HG02571 (cell line): ENCODE results near the gene FLNC.

ENCODE experiments used
- ATAC-seq: cut with Tn5 transposase; IDR thresholded peaks from one replicate; pipeline ENCODE4 v1.9.1; 2021; ENCODE audit warnings: mild to moderate bottlenecking, moderate library complexity; ENCODE audit not compliant: unreplicated experiment

The FLNC gene

DNA sequence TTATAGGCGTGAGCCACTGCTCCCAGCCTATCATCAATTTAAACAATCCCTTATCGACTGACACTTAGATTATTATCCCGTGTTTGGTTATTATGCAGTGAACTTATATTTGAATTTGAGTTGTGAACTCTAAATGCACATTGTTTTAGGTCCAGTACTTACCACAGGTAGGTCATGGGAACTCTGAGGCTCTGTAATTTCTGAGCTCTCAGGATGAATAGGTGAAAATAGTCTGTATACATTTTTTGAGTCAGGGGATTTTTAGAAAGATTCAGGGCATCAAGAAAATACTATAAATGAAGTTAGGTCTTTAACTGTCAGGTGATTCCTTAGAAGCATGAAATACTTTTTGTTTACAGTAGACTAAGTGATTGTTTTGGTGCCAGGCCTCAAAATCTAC is 29.6 kb upstream of the FLNC start:
- ATAC-seq = no peak

DNA sequence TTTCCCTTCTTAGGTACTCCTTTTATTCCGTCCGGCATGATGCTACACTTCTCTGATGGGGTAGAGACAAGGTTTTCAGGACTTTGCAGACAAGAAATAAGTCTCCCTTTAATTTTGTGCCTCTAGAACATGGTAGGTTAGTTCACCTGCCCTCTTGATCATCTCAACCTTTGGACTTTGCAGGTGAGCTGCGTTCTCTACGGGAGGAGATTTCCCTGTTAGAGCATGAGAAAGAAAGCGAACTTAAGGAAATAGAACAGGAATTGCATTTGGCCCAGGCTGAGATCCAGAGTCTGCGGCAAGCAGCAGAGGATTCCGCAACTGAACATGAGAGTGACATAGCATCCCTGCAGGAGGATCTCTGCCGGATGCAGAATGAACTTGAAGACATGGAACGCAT is 29.2 kb upstream of the FLNC start:
- ATAC-seq = no peak

DNA sequence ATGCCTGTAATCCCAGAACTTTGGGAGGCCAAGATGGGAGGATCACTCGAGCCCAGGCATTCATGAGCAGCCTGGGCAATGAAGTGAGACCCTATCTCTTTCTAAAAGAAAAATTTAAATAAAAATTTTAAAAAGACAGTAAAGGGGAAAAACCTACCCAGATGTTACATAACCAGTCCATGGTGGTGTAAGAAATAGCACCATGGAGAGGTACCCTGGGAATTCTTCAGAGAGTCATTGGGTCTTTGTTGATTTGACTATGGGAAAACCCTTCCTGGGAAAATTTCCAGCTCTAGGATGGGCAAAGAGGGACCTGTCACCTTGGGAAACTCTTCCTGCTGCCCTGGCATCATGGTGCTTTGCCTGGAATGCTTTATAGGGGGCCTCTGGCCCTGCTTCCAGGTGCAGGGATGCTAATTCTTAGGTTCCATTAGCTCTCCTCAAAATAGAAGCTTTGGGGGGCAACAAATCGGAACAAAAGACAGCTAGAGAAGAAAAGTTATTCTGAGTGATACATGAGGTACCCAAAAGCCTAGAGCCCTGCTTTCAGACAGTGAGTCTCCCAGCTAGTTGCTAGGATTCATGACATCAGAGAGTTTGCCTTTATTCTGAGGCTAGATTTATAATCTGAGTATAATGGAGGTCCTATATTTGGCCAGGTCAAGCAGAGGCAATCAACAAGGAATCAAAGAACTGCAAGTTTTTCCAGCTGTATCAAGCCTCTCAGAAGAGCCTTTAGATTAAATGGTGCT is 28.4 kb upstream of the FLNC start:
- ATAC-seq = no peak

DNA sequence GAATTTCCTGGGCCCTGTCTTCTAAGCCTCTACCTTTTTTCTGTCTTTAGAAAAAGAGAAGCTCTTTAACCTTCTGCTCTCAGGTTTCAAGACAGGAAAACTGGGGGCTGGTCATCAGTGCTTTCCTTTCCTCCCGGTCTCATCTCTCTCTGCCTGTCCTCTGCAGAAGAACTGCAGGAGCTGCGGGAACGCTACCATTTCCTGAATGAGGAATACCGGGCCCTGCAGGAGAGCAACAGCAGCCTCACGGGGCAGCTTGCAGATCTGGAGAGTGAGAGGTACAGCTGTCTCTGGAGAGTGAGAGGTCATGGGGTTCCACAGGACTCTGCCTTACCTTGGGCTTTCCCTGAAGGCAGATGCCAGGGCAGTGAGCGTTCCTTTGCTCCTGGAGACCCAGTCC is 25.7 kb upstream of the FLNC start:
- ATAC-seq = no peak

DNA sequence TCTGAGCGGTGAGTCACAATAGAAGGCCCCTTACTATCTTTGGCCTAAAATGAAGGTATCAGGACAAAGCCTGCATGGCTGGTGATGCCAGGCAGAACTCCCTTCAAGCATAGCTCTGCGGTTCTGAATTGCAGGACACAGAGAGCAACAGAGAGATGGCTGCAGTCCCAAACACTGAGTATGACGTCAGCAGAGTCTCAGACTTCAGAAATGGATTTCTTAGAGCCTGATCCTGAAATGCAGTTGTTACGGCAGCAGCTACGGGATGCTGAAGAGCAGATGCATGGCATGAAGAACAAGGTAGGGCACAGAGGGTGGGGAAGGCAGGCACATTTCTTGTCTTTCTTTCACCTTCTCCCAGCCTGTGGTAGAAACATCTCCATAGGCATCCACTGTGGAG is 25.0 kb upstream of the FLNC start:
- ATAC-seq = no peak

DNA sequence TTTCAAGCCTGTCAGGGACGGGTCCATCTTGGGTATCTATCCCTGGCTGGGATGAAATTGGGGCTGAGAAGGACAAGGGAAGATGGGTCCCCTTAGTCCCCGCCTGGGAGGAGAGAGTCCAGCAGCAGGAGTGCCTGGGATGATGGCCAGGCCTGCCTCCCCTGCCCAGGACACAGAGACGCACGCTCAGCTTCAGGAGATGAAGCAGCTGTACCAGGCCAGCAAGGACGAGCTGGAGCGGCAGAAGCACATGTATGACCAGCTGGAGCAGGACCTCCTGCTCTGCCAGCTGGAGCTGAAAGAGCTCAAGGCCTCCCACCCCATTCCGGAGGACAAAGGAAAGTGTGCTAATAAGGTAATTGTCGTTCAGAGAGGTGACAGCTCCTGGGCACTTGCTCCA is 23.0 kb upstream of the FLNC start:
- no peak for ATAC-seq

DNA sequence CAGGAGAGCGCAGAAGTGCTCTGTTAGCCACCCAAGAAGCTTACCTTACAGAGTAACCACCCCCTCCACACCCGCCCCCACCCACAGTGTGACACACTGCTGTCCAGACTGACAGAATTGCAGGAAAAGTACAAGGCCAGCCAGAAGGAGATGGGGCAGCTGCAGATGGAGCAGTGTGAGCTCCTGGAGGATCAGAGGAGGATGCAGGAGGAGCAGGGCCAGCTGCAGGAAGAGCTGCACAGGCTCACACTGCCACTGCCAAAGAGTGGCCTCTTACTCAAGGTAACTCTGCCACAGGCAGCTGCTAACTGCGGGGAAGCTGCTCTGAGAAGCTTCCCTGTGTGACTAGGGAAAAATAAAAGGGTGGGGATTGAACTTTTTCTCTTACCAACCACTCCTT is 20.8 kb upstream of the FLNC start:
- no peak for ATAC-seq

DNA sequence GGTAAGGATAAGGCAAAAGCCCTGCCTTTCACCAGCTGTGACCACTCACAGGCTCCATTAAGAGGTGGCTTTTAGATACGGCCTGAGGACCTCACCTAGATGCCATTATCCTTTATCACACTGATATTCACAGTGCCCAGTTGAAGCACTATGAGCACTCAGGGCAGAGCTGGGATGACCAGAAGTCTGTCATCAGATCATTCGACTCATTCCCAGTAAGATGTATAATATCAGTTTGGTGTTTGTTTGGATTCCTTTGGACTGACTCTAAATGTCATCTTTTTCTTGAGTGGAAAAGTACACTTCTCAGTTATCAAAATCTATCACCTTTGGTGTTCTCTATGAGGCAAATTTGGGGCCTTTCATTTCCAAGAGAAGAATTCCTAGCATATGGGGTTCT is 19.7 kb upstream of the FLNC start:
- ATAC-seq = no peak

DNA sequence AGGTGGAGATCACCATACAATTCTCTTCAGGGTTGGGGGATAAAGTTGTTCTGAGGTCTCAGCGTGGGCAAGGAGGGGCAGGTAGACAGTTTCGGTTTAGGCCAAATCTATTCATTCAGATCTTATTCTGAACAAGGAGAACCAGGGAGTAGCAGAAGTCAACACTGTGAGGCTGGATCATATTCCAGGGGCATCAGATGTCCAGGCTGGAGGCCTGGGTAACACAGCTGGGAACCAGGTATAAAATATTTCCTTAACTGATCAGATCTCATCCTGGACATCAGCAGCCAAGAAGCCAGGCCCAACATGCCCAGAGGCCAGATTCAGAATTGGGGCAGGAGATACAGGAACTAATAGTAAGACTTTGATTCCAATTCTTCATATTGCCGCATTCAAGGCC is 19.2 kb upstream of the FLNC start:
- no peak for ATAC-seq

DNA sequence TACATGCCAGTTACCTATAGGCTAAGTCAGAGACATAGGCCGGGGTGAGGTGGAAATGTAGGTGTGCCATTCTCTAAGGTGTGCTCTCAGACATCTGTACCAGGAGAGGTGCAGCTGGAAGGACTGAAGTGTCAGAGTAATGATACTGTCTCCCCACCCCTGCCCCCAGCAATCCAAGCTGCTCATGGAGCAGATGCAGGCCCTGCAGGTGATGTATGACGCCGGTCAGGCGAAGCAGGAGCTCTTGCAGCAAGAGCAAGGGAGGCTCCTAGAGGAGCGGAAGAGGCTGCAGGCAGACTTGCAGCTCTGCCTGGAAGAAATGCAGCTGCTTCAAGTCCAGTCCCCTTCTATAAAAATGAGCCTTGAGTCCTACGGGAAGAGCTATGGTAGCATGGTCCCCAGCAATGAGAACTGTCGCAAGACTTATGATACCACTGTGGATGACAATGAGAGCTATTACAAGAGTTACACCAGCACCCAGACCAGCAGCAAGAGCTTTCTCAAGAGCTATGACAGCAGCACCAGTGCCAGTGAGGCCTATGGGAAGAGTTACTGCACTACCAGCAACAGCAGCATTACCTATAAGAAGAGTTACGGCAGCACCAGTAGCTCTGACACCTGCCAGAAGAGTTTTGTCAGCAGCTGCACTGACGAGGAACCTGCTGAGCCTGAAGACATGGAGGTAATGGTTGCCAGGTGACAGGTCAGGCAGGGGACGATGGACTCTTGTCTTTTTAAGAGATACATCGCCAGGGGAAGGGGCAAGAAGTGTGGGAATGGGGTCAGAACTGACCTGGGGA is 18.4 kb upstream of the FLNC start:
- no peak for ATAC-seq

DNA sequence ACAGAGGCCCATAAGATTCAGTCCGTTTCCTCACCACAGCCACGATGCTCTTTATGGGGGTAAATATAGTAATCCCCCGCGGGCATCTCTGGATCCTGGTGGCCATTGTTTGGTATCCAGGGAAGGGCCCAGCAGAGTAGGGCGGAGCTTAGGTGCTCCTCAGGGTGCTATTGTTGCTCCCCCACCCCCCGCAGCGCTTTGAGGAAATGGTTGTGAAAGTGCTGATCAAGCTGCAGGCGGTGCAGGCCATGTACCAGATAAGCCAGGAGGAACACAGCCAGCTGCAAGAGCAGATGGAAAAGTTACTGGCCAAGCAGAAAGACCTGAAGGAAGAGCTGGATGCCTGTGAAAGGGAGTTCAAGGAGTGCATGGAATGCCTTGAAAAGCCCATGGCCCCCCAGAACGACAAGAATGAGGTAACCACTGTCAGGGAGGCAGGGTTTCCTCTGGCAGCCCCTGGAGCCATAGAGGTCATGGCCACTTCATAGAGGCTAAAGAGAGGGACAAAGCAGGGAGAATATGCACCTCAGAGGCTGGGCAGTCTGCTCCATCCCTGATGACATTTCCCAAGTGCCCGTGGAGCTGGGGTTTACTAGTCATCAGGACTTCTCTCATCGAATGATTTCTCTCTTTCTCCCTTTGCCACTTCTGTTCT is 17.6 kb upstream of the FLNC start:
- no peak for ATAC-seq

DNA sequence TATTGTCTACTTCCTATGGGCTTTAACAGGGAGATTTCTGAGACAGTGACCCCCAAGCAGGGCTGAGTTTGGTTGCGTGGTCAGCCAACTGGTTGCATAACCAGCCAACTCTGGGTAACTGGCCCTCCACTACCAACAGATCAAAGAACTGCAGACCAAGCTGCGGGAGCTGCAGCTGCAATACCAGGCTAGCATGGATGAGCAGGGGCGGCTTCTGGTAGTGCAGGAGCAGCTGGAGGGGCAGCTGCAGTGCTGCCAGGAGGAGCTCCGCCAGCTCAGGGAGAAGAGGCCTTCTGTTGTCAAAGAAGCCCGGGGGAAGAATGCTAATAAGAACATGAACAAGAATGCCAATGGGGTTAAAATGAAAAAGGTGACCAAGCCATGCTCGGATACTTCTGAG is 15.7 kb upstream of the FLNC start:
- ATAC-seq = no peak

DNA sequence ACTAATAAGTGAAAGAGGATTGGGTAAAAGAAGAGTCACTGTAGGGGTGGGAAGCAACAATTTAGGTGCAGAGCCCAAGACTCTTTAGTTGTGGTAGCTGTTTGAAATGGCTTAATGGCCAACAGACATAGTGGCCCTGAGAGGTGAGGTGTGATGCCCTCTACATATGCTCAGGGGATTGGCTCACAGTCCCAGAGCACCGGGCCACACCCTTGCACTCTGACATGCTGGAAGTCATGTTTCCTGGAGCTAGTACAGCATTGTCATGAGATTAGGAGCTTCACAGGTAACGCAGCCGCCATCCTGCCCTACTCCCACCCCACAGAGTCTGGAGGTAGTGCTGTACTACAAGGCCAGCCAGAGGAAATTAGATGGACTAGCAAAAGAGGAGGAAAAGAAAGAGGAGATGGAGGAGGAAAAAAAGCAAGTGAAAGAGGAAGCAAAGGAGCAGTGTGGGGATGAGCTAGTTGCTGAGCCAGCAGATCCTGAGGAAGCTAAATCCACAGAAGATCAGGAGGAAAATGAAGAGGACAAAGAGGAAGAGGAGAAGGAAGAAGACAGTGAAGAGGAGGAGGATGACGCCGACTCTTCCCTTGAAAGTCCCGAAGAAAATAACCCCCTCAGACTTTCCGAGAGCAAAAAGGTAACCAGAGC is 14.8 kb upstream of the FLNC start:
- ATAC-seq = no peak

DNA sequence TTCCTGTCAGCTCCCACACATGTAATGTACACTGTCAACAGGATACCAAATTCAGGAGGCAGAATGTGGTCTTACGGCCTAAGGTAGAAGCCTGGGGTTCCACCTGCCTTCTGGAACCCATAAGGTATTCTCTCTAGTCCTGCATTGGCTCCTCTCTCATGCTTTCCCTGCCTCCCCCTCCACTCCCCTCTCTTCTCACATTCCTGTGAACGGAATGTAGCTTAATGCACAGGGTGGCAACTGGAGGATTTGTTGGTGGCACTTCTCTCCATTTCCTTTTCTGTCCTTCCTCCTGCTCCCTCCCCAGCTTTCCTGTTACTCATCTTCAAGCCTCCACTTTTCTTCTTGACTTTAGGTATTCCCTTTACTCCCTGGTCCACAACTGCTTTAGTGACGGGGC is 11.5 kb upstream of the FLNC start:
- no peak for ATAC-seq

DNA sequence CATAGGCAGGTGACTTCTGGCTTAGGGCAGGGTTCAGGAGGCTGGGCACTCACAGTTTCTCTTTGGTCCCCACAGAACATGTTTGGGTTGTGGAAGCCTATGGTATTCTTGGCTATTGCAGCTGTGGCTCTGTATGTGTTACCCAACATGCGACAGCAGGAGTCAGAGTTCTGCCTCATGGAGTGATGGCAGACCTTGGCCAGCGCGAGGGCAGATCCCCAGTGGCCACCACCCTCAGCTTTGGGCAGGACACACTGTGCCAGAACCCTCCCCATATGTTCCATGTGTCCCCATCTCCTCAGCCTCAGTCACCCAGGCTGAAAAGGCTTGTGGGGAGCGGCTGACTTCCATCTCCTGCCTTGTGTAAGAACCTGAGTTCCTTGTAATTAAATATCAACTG is 8.5 kb upstream of the FLNC start:
- no peak for ATAC-seq

DNA sequence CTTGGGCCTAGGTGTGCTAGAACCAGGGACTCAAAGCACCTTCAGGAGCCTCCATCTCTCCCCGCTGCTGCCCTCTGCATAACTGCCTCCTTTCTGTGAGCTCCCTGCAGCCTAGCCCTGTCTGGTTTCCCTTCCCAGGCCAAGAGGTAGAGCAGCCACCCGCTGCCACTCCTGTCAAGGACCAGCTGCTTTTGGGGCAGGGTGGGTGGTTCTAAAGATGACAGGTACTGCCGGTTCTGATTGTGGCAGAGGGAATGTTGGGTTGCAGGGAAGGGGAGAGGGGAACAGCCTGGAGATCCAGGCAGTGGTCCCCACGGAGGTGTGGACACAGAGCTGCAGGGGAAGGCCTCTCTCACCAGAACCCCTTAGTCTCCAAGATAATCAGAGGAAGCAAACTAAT is 3.7 kb upstream of the FLNC start:
- ATAC-seq = no peak

DNA sequence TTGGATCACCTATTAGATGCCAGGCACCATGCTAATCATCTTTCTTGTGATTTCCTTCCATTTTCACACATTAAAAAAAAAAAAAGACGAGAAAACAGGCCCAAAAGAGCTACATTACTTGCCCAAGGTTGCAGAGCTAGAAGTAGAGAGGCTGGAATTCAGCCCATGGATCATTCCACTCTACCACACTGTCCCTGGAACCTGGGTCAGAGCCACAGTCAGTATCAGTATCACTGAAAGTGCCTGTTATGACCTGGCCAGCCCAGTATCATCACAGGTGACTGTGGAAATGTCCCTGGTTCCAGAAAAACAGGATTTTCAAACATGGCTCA is 3.3 kb upstream of the FLNC start:
- no peak for ATAC-seq

DNA sequence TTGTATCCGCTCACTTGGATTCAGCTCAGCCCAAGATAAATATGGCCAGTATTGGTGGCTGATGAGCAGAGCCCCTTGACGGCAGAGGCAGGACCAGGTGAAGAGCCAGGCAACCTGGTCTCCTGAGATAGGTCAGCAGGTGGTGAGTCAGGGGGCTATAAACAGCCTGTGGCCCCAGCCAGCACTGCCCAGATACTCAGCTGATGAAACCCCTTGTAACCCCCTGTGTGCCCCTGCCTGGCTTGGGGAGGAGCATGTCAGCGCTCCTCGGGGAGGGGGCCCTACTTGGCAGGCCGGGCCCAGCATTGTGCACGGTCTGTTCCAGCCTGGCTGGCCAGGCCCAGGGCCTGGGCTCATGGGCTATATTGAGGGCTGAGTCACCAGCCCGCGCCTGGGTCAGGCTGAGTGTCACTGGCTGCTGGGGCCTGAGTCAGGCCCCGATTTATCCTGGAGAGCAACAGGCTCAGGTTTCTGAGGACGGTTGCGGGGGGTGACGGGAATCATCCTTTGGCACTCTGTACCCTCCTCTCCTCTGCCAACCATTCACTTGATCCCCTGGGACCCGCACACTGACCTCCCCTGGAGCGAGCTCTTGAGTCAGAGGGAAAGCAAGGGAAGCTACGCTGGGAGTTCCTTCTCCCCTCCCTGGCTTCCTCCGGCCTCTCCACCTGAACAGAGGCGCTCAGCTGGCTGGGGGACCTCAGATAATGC is 2.8 kb upstream of the FLNC start:
- no peak for ATAC-seq

DNA sequence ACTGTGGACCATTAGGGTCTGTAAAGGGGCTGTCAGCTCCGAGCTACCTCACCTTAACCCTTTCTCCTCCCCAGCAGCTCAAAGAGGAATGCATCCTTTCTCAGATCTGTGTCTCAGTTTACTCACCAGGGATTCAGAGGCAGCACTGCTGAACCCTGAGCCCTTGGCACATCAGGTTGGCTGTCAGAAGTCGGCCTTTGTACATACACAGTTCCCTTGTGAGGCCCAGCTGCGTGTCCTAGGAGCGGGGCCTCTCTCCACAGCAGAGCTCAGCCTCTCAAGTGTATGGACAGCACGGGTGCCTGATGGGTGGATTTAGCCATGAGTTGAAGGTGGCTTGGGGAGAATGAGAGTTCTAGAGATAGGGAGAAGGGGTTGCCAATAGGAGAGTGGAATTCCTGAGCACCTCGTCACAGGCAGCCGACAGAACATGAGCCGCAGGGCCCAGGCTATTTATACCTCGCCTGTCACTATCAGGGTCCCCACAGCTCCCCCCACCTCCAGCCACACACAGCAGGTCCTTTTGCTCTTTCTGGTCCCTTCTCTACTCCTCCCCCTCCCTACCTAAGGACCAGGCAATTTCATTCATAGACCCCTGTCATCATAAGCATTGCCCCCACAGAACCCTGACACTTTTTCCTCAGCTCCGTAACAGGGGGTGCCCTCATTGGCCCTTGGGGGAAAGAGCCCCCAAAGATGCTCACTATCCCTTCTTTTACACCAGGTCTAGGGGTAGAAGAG is 2.1 kb upstream of the FLNC start:
- no peak for ATAC-seq

DNA sequence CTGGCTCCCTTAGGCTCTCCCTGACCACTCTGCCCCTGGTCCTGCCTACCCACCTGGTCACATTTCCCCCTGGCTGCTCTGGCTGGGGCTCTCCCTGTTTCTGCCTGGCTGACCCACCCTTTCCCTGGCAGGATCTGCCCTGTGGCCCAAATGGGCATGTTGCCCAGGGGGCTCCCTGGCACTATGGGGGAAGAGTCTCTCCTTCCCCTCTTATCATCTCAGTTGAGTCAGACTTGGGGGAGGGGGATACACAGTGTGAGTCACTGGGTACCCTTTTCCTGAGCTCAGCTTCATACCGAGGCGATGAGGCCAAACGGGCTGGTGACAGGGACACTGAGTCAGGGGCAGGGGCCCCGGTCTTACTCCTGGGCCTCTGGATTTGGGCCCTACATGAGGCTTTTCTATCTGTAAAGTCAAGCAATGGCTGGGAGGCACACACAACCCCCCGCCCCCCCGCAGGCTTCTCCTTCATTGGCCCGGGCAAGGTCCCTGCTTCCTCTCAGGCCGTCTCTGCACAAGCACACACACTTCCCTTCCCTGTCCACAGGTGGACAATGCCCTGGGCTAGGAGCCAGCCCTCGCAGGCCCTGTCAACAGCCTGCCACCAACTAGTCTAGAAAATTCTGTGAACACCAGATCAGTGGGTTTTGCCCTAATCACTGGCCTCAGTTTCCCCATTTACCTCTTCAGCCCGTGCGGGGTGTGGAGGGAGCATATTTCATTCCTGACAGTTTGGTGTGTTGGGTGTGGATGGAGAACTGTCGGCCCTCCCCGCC is 627 bp upstream of the FLNC start:
- ATAC-seq = no peak
